ENCODE results near the gene FOXE1.

The FOXE1 gene

DNA sequence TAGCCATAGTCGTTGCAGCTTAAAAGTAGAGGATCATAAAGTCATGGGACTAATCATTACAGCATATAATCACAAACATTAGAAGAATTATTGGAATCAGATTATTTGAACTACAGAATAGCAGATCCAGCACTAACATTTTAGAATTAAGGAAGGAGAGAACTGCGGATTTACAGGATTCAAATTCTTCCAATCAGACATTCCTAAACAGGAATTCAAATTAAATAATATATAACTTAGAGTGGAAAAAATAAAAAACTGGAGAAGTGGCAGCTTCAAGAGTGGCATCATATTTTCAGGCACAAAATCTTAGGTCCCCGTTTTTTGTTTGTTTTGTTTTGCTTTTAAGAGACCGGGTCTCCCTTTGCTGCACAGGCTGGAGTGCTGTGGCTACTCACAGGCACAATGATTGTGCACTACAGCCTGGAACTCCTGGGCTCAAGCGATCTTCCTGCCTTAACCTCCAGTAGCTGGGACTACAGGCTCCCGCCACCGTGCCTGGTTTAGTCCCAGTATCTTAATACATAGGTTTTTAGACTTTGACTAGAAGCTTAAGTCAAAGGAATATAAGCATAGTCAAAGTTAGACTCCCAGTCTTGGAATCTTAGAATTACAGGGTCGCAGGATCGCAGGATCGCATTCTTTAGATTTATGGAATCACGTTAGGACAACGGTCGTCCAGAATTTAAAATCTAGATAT lies 2.1 kb upstream of the FOXE1 start:
- peaks cover 4% of the 10 kb centered on the region for H3K4me1 ChIP-seq (ENCODE audit: control insufficient read depth, insufficient read depth, low read length)
- H3K36me3 ChIP-seq (ENCODE audit: control insufficient read depth, insufficient read depth, low read length): no peaks in the 10 kb centered on the region
- H3K4me3 ChIP-seq (ENCODE audit: low read depth, low read length): no peak overlapping the region
- H3K9ac ChIP-seq (ENCODE audit: low read depth, low read length): no peak overlapping the region
- H3K9me3 ChIP-seq (ENCODE audit: control insufficient read depth, insufficient read depth, low read length): no peaks in the 10 kb centered on the region
- peaks cover 93% of the 10 kb centered on the region for H3K27me3 ChIP-seq (ENCODE audit: control insufficient read depth, insufficient read depth, low read length)

DNA sequence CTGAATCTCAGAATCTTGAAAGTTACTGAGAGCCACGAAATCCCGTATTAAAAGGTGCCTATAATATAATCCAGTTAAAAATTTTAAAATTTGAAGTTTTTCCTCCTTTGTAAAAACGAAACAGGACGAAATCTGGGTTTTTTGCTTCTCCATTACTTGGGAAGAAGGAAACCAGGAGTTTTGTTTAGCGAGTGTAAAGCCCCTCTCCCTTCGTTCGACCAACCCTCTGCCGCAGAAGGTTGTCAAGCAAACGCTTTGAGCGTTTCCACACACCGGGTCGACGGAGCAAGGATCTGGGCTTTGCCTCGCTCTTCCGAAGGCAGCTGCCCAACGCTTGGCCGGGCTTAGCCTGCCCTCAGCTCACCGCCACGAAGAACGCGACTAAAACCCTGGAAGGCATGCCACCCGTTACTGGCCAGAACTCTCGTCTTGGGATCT lies 1.6 kb upstream of the FOXE1 start:
- Histone ChIP-seq H3K4me3 (ENCODE audit: low read depth, low read length) (peak overlapping the region; percentile 46), H3K27me3 (ENCODE audit: control insufficient read depth, insufficient read depth, low read length) (peaks cover 93% of the 10 kb centered on the region), H3K9ac (ENCODE audit: low read depth, low read length) (no peak overlapping the region), H3K9me3 (ENCODE audit: control insufficient read depth, insufficient read depth, low read length) (no peaks in the 10 kb centered on the region), H3K4me1 (ENCODE audit: control insufficient read depth, insufficient read depth, low read length) (peaks cover 4% of the 10 kb centered on the region), H3K36me3 (ENCODE audit: control insufficient read depth, insufficient read depth, low read length) (no peaks in the 10 kb centered on the region)

DNA sequence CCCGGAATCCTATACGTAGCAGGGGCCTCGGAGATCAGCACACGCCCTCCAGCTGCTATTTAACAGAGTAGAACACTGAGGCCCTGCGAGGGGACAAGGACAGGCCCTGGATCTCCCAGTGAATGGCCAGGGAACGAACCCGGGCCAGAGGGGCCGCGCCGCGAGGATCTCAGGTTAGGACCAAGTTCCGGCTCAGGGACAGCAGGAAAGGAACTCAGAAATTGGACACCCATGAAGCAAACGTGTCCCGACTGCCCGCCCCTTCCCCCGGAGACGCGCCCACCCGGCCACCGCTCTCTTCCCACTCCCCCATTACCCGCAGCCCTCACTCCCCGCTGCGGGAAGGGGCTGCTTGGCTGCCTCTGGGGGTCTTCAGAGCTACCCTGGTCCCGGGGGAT lies 1.0 kb upstream of the FOXE1 start:
- Histone ChIP-seq H3K9ac (ENCODE audit: low read depth, low read length) (no peak overlapping the region), H3K27me3 (ENCODE audit: control insufficient read depth, insufficient read depth, low read length) (peaks cover 93% of the 10 kb centered on the region), H3K4me3 (ENCODE audit: low read depth, low read length) (peak overlapping the region; percentile 46), H3K36me3 (ENCODE audit: control insufficient read depth, insufficient read depth, low read length) (no peaks in the 10 kb centered on the region), H3K9me3 (ENCODE audit: control insufficient read depth, insufficient read depth, low read length) (no peaks in the 10 kb centered on the region), H3K4me1 (ENCODE audit: control insufficient read depth, insufficient read depth, low read length) (peaks cover 4% of the 10 kb centered on the region)

- peaks cover 93% of the 10 kb centered on the region for H3K27me3 ChIP-seq (ENCODE audit: control insufficient read depth, insufficient read depth, low read length)
- no peaks in the 10 kb centered on the region for H3K4me1 ChIP-seq (ENCODE audit: control insufficient read depth, insufficient read depth, low read length)
- no peaks in the 10 kb centered on the region for H3K36me3 ChIP-seq (ENCODE audit: control insufficient read depth, insufficient read depth, low read length)
- peak overlapping the region; percentile 46 for H3K4me3 ChIP-seq (ENCODE audit: low read depth, low read length)
- H3K9me3 ChIP-seq (ENCODE audit: control insufficient read depth, insufficient read depth, low read length): no peaks in the 10 kb centered on the region
- no peak overlapping the region for H3K9ac ChIP-seq (ENCODE audit: low read depth, low read length)
Measured at GRCh38 chr9:97852399-97853055, 499 bp upstream of the FOXE1 start.

GRCh38 chr9:97853844-97854695 lies 1.0 kb downstream of the FOXE1 start:
- no peaks in the 10 kb centered on the region for H3K9me3 ChIP-seq (ENCODE audit: control insufficient read depth, insufficient read depth, low read length)
- peaks cover 93% of the 10 kb centered on the region for H3K27me3 ChIP-seq (ENCODE audit: control insufficient read depth, insufficient read depth, low read length)
- H3K4me1 ChIP-seq (ENCODE audit: control insufficient read depth, insufficient read depth, low read length): peaks cover 2% of the 10 kb centered on the region
- H3K9ac ChIP-seq (ENCODE audit: low read depth, low read length): no peak overlapping the region
- peak overlapping the region; percentile 45 for H3K4me3 ChIP-seq (ENCODE audit: low read depth, low read length)
- H3K36me3 ChIP-seq (ENCODE audit: control insufficient read depth, insufficient read depth, low read length): no peaks in the 10 kb centered on the region

DNA sequence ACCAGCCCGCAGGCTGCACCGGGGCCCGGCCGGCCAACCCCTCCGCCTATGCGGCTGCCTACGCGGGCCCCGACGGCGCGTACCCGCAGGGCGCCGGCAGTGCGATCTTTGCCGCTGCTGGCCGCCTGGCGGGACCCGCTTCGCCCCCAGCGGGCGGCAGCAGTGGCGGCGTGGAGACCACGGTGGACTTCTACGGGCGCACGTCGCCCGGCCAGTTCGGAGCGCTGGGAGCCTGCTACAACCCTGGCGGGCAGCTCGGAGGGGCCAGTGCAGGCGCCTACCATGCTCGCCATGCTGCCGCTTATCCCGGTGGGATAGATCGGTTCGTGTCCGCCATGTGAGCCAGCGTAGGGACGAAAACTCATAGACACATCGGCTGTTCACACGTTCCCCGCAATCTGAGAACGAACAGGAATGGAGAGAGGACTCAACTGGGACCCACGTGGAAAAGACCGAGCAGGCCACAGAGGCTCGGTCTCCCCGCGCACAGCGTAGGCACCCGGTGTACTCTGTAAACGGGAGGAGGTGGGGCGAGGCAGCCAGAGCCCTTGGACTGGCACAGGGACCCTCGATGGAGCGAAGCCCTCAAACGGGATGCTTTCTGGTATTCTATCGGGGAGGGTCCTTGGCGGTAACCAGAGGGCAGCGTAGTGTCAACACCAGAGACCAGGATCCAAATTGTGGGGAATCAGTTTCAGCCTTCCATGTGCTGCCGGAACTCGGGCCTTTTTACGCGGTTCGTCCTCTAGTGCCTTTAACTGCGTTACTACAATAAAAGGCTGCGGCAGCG lies 1.9 kb downstream of the FOXE1 start:
- Histone ChIP-seq H3K36me3 (ENCODE audit: control insufficient read depth, insufficient read depth, low read length) (no peaks in the 10 kb centered on the region), H3K9ac (ENCODE audit: low read depth, low read length) (no peak overlapping the region), H3K4me1 (ENCODE audit: control insufficient read depth, insufficient read depth, low read length) (peaks cover 2% of the 10 kb centered on the region), H3K4me3 (ENCODE audit: low read depth, low read length) (peak overlapping the region; percentile 46), H3K27me3 (ENCODE audit: control insufficient read depth, insufficient read depth, low read length) (peaks cover 93% of the 10 kb centered on the region), H3K9me3 (ENCODE audit: control insufficient read depth, insufficient read depth, low read length) (no peaks in the 10 kb centered on the region)

DNA sequence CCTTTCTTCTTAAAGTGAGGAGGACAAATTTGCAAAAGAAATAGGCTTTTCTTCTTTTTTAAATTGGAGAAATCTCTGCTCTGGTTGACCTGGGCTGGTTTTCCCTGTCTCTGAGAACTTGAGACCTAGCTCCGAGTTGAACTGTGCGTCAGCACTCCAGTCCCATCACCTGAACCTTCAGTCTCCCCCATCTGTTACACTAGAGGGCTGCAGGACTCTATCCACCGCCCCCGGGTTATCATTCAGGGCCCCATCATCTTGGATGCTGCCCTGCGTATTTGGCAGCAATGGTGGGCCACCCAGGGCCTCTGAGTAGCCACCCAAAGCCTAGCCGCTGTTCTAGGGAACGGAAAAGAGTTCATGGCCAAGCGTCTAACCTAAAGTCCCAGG lies 2.5 kb downstream of the FOXE1 start:
- H3K4me1 ChIP-seq (ENCODE audit: control insufficient read depth, insufficient read depth, low read length): peaks cover 2% of the 10 kb centered on the region
- no peaks in the 10 kb centered on the region for H3K9me3 ChIP-seq (ENCODE audit: control insufficient read depth, insufficient read depth, low read length)
- H3K4me3 ChIP-seq (ENCODE audit: low read depth, low read length): peak overlapping the region; percentile 46
- H3K27me3 ChIP-seq (ENCODE audit: control insufficient read depth, insufficient read depth, low read length): peaks cover 93% of the 10 kb centered on the region
- H3K9ac ChIP-seq (ENCODE audit: low read depth, low read length): no peak overlapping the region
- no peaks in the 10 kb centered on the region for H3K36me3 ChIP-seq (ENCODE audit: control insufficient read depth, insufficient read depth, low read length)

- no peak overlapping the region for H3K9ac ChIP-seq (ENCODE audit: low read depth, low read length)
- peak overlapping the region; percentile 46 for H3K4me3 ChIP-seq (ENCODE audit: low read depth, low read length)
- H3K36me3 ChIP-seq (ENCODE audit: control insufficient read depth, insufficient read depth, low read length): no peaks in the 10 kb centered on the region
- peaks cover 2% of the 10 kb centered on the region for H3K4me1 ChIP-seq (ENCODE audit: control insufficient read depth, insufficient read depth, low read length)
- no peaks in the 10 kb centered on the region for H3K9me3 ChIP-seq (ENCODE audit: control insufficient read depth, insufficient read depth, low read length)
- H3K27me3 ChIP-seq (ENCODE audit: control insufficient read depth, insufficient read depth, low read length): peaks cover 93% of the 10 kb centered on the region
Measured at GRCh38 chr9:97855899-97856298, 2.9 kb downstream of the FOXE1 start.

- no peak overlapping the region for H3K9ac ChIP-seq (ENCODE audit: low read depth, low read length)
- H3K4me3 ChIP-seq (ENCODE audit: low read depth, low read length): peak overlapping the region; percentile 41
- no peaks in the 10 kb centered on the region for H3K36me3 ChIP-seq (ENCODE audit: control insufficient read depth, insufficient read depth, low read length)
- peaks cover 93% of the 10 kb centered on the region for H3K27me3 ChIP-seq (ENCODE audit: control insufficient read depth, insufficient read depth, low read length)
- peaks cover 2% of the 10 kb centered on the region for H3K4me1 ChIP-seq (ENCODE audit: control insufficient read depth, insufficient read depth, low read length)
- H3K9me3 ChIP-seq (ENCODE audit: control insufficient read depth, insufficient read depth, low read length): no peaks in the 10 kb centered on the region
Measured at GRCh38 chr9:97856857-97857605, 4.0 kb downstream of the FOXE1 start.

DNA sequence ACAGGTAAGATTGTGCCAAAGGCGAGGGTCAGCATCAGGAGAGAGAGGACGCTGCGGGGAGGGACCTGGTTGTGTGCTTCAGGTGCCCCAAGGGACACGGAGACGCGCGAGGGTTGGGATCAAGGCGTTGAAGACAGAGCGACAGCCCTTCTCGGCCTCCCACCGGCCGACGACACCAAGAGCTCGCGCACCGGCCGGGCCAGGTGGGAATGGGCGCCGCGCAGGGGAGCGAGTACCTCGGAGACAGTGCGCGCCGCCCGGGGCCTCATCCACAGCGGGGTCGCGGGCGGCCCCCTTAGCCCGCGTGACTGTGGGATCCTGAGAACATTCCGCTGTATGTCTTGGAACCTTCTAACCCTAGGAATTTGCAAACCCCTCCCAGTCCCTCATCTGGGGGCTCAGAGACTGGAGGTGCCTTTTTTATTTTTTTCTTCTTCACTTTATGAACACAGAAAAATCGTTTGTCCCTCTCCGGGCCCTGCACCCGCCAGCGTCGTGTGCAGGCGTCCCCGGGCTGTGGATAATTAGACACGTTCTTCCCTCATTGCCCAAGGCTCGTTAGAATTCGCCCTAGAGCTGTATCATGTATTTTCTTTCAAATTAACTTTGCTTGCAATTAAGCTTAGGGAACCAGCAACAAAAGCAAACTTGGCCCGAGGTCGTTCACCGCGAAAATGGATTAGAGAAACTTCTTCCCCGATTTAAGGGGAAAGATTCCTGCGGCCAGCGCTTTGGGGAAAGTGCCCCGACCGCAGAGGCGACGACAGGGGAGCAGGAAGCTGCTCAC lies 4.8 kb downstream of the FOXE1 start:
- peaks cover 2% of the 10 kb centered on the region for H3K4me1 ChIP-seq (ENCODE audit: control insufficient read depth, insufficient read depth, low read length)
- H3K9me3 ChIP-seq (ENCODE audit: control insufficient read depth, insufficient read depth, low read length): no peaks in the 10 kb centered on the region
- peaks cover 93% of the 10 kb centered on the region for H3K27me3 ChIP-seq (ENCODE audit: control insufficient read depth, insufficient read depth, low read length)
- H3K9ac ChIP-seq (ENCODE audit: low read depth, low read length): no peak overlapping the region
- H3K4me3 ChIP-seq (ENCODE audit: low read depth, low read length): peak overlapping the region; percentile 41
- no peaks in the 10 kb centered on the region for H3K36me3 ChIP-seq (ENCODE audit: control insufficient read depth, insufficient read depth, low read length)
